AG04450 (cell line): ENCODE data around the gene LHX5. TPM values are rescaled to one million over a fixed set of nuclear protein-coding genes. Genes with fewer than 3 reads are reported as not detected.

Source experiments
- CTCF ChIA-PET: fragments of 300-600, 350-600 bp; formaldehyde crosslinking; extraction: SDS; loops from one replicate; lab custom pipeline; 2022; ENCODE audit warnings: antibody characterized with exemption, inconsistent platforms; lab: Charles Lee
- POLR2A ChIA-PET: fragments of 350-600 bp; formaldehyde crosslinking; extraction: SDS; loops from one replicate; lab custom pipeline; 2021; ENCODE audit warnings: antibody characterized with exemption, inconsistent platforms; lab: Yijun Ruan, JAX
- DNase-seq: peaks from one replicate; pipeline ENCODE4 v3.0.0-alpha.2; 2011; ENCODE audit warnings: low read depth, low spot score
- H3K27ac ChIP-seq: one replicate; pipeline ENCODE4 v1.5.1; 2012; ENCODE audit warnings: low read depth, low read length, control low read depth
- H3K27me3 ChIP-seq: one replicate; pipeline ENCODE4 v1.6.0; 2012; ENCODE audit warnings: low read length; ENCODE audit not compliant: control insufficient read depth, insufficient read depth
- H3K4me3 ChIP-seq: 2 replicates; pipeline ENCODE4 v1.5.1; 2011; ENCODE audit warnings: mild to moderate bottlenecking, low read depth, low read length, control low read depth
- H3K9me3 ChIP-seq: 2 replicates; pipeline ENCODE4 v1.5.1; 2012; ENCODE audit warnings: low read length; ENCODE audit not compliant: control insufficient read depth, insufficient read depth
- polyA plus RNA-seq: library from polyadenylated mRNA; depleted of rRNA; stranded (reverse); fragments of >200 nt; gene quantifications from 2 replicates; pipeline ENCODE4 v1.2.3, GENCODE V29; 2011
- TF ChIP-seq, protein P1 (sequence below): IDR thresholded peaks from 2 replicates; pipeline ENCODE4 v1.5.1; 2011; ENCODE audit warnings: low read depth, low read length, control low read depth, inconsistent platforms

Gene LHX5
- polyA plus RNA-seq, 1 experiment = not detected

GRCh38 chr12:113478351-113479011, 6.8 kb upstream of the LHX5 start:
- TF ChIP-seq, protein P1, sequence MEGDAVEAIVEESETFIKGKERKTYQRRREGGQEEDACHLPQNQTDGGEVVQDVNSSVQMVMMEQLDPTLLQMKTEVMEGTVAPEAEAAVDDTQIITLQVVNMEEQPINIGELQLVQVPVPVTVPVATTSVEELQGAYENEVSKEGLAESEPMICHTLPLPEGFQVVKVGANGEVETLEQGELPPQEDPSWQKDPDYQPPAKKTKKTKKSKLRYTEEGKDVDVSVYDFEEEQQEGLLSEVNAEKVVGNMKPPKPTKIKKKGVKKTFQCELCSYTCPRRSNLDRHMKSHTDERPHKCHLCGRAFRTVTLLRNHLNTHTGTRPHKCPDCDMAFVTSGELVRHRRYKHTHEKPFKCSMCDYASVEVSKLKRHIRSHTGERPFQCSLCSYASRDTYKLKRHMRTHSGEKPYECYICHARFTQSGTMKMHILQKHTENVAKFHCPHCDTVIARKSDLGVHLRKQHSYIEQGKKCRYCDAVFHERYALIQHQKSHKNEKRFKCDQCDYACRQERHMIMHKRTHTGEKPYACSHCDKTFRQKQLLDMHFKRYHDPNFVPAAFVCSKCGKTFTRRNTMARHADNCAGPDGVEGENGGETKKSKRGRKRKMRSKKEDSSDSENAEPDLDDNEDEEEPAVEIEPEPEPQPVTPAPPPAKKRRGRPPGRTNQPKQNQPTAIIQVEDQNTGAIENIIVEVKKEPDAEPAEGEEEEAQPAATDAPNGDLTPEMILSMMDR = no peak

GRCh38 chr12:113477842-113478215, 6.2 kb upstream of the LHX5 start:
- Histone ChIP-seq H3K27me3 (peaks cover 67% of the 10 kb centered on the region), H3K27ac (no peak overlapping the region), H3K9me3 (peaks cover 4% of the 10 kb centered on the region; the same call in 1 of the 2 replicates), H3K4me3 (no peak overlapping the region)
- TF ChIP-seq, protein P1 = no peak
- no peak for DNase-seq
- ChIA-PET CTCF (no interaction called here), POLR2A (no interaction called here)

More at GRCh38 chr12:113478351-113479011, 6.8 kb upstream of the LHX5 start:
- ChIA-PET POLR2A (no interaction called here), CTCF (interaction anchor here (1.1 kb wide), 1 partner anchor 16 kb away, joined by 3 read pairs; no protein-coding TSS in a partner anchor)
- DNase-seq = no peak
- Histone ChIP-seq H3K4me3 (no peak overlapping the region), H3K27me3 (peaks cover 60% of the 10 kb centered on the region), H3K9me3 (peaks cover 4% of the 10 kb centered on the region; the same call in 1 of the 2 replicates), H3K27ac (no peak overlapping the region)

- Histone ChIP-seq H3K9me3 (peaks cover 4% of the 10 kb centered on the region; the same call in 1 of the 2 replicates), H3K27me3 (peaks cover 72% of the 10 kb centered on the region), H3K4me3 (no peak overlapping the region), H3K27ac (no peak overlapping the region)
- TF ChIP-seq, protein P1 = no peak
- CTCF ChIA-PET = no interaction called here
- POLR2A ChIA-PET = no interaction called here
- DNase-seq = no peak
Measured at GRCh38 chr12:113477171-113477841, 5.6 kb upstream of the LHX5 start.

- TF ChIP-seq, protein P1 = no peak
- Histone ChIP-seq H3K4me3 (no peak overlapping the region), H3K27me3 (peaks cover 81% of the 10 kb centered on the region), H3K27ac (no peak overlapping the region), H3K9me3 (peaks cover 4% of the 10 kb centered on the region; the same call in 1 of the 2 replicates)
- ChIA-PET POLR2A (no interaction called here), CTCF (no interaction called here)
- DNase-seq = no peak
Measured at GRCh38 chr12:113476176-113476986, 4.7 kb upstream of the LHX5 start.
